Nasal cavity respiratory epithelium epithelial cell of viscerocranial mucosa (primary cell): Measurements from ENCODE around the gene COA7. TPM values are rescaled to one million over a fixed set of nuclear protein-coding genes. Genes with fewer than 3 reads are reported as not detected.

Experiments used
- total RNA-seq: library from RNA; depleted of rRNA; stranded (reverse); fragments of >200 nt; gene quantifications from 2 replicates; pipeline ENCODE4 v1.2.3, GENCODE V29; 2014

COA7 gene
- 18.5 and 26.9 TPM in 2 replicates for total RNA-seq

GRCh38 chr1:52697795-52698674 lies at the start of gene COA7:
Gene COA7, minus strand, starts transcription at chr1:52698347. Its CDS starts 21 bp downstream, at chr1:52698326.

GRCh38 chr1:52726265-52727113 lies 28.3 kb upstream of the COA7 start, which contains the start of gene ZYG11B:
Gene ZYG11B, plus strand, starts transcription at chr1:52726453. Its CDS starts 201 bp downstream, at chr1:52726654.

Other genes with a start within 250 kb of the COA7 start
- gene TUT4, start 145.3 kb downstream of the COA7 start, total RNA-seq: 27.0 and 51.5 TPM in 2 replicates
- 2.0 and 2.7 TPM in 2 replicates for gene GPX7, start 96.0 kb downstream of the COA7 start, total RNA-seq
- gene SHISAL2A, start 65.2 kb downstream of the COA7 start, total RNA-seq: 0.14 TPM in 1 of 2 replicates, not detected in the other
- gene ZYG11B, start 28.1 kb upstream of the COA7 start, total RNA-seq: 27.6 and 30.8 TPM in 2 replicates
- 0.07 and 0.68 TPM in 2 replicates for gene ZYG11A, start 144.4 kb upstream of the COA7 start, total RNA-seq
- 23.6 and 50.9 TPM in 2 replicates for gene ECHDC2, start 223.4 kb upstream of the COA7 start, total RNA-seq
- gene SCP2, start 228.9 kb upstream of the COA7 start, total RNA-seq: 60.5 and 114 TPM in 2 replicates